Left ventricle myocardium inferior (tissue), 1 donor: ENCODE data around the gene PTTG1IP2. TPM values are rescaled to one million over a fixed set of nuclear protein-coding genes. Genes with fewer than 3 reads are reported as not detected.

Experiments
- DNase-seq: peaks from one replicate; pipeline ENCODE4 v3.0.0-alpha.2; 2020
- H3K27ac ChIP-seq: fragments of 200-600 bp; replicated peaks from 2 replicates; pipeline ENCODE4 v1.8.0; 2021
- H3K27me3 ChIP-seq: fragments of 200-600 bp; 2 replicates; pipeline ENCODE4 v1.8.0; 2021; ENCODE audit warnings: low read depth
- H3K36me3 ChIP-seq: fragments of 200-600 bp; 2 replicates; pipeline ENCODE4 v1.8.0; 2021
- H3K4me1 ChIP-seq: fragments of 200-600 bp; 2 replicates; pipeline ENCODE4 v1.8.0; 2021
- H3K4me3 ChIP-seq: fragments of 200-600 bp; 2 replicates; pipeline ENCODE4 v1.8.0; 2021; ENCODE audit warnings: mild to moderate bottlenecking, moderate library complexity
- H3K9me3 ChIP-seq: fragments of 200-600 bp; replicated peaks from 2 replicates; pipeline ENCODE4 v1.8.0; 2021
- CTCF ChIP-seq: fragments of 200-600 bp; IDR thresholded peaks from 2 replicates; pipeline ENCODE4 v1.8.0; 2021; ENCODE audit warnings: antibody characterized with exemption, mild to moderate bottlenecking, borderline replicate concordance
- intact Hi-C: fragments of 100-400 bp; cut with micrococcal nuclease; formaldehyde crosslinking; loops from one replicate; pipeline ENCODE4 v1.11.0; 2022
- total RNA-seq: library from RNA; stranded (reverse); fragmentation: NEBNext Ultra II Directional; extraction: Animal tissue kit (Norgen Biotek cat#: 25700); gene quantifications from one replicate; pipeline ENCODE4 v1.2.1, GENCODE V29; 2021
- donor health status: DM: no; HTN: yes; CAD: no; lungs with severe emphysema.

Gene PTTG1IP2
- total RNA-seq, 1 donor from 2014 or later, result not detected

GRCh38 chr7:90484706-90485105 is 15.3 kb downstream of the PTTG1IP2 start:
- H3K27ac ChIP-seq, result no peak overlapping the region
- H3K4me1 ChIP-seq, result no peaks in the 10 kb centered on the region
- H3K36me3 ChIP-seq, result no peaks in the 10 kb centered on the region
- no peaks in the 10 kb centered on the region for H3K9me3 ChIP-seq
- intact Hi-C loops, result no loop called here
- no peak for DNase-seq
- H3K27me3 ChIP-seq, result no peaks in the 10 kb centered on the region
- H3K4me3 ChIP-seq, result no peak overlapping the region
- TF ChIP-seq CTCF, result no peak

- no peak for DNase-seq
- Histone ChIP-seq H3K9me3 (no peaks in the 10 kb centered on the region), H3K27ac (no peak overlapping the region), H3K36me3 (no peaks in the 10 kb centered on the region), H3K27me3 (no peaks in the 10 kb centered on the region), H3K4me1 (no peaks in the 10 kb centered on the region), H3K4me3 (no peak overlapping the region)
- intact Hi-C loops, result no loop called here
- TF ChIP-seq CTCF, result no peak
Measured at GRCh38 chr7:90485734-90486316, 16.4 kb downstream of the PTTG1IP2 start.

- Histone ChIP-seq H3K4me1 (no peaks in the 10 kb centered on the region), H3K4me3 (no peak overlapping the region), H3K36me3 (no peaks in the 10 kb centered on the region), H3K27me3 (no peaks in the 10 kb centered on the region), H3K9me3 (no peaks in the 10 kb centered on the region), H3K27ac (no peak overlapping the region)
- intact Hi-C loops, result no loop called here
- no peak for TF ChIP-seq CTCF
- DNase-seq, result no peak
Measured at GRCh38 chr7:90487808-90488207, 18.4 kb downstream of the PTTG1IP2 start.

GRCh38 chr7:90488220-90488619 is 18.8 kb downstream of the PTTG1IP2 start:
- Histone ChIP-seq H3K27ac (no peak overlapping the region), H3K4me3 (no peak overlapping the region), H3K27me3 (no peaks in the 10 kb centered on the region), H3K4me1 (no peaks in the 10 kb centered on the region), H3K9me3 (no peaks in the 10 kb centered on the region), H3K36me3 (no peaks in the 10 kb centered on the region)
- intact Hi-C loops, result no loop called here
- DNase-seq, result no peak
- no peak for TF ChIP-seq CTCF

GRCh38 chr7:90492250-90492649 is 22.8 kb downstream of the PTTG1IP2 start:
- TF ChIP-seq CTCF, result no peak
- intact Hi-C loops, result no loop called here
- Histone ChIP-seq H3K4me1 (no peaks in the 10 kb centered on the region), H3K27ac (no peak overlapping the region), H3K36me3 (no peaks in the 10 kb centered on the region), H3K9me3 (no peaks in the 10 kb centered on the region), H3K4me3 (no peak overlapping the region), H3K27me3 (no peaks in the 10 kb centered on the region)
- DNase-seq, result no peak

GRCh38 chr7:90495241-90495640 is 25.8 kb downstream of the PTTG1IP2 start:
- TF ChIP-seq CTCF, result no peak
- Histone ChIP-seq H3K4me1 (no peaks in the 10 kb centered on the region), H3K27ac (no peak overlapping the region), H3K36me3 (no peaks in the 10 kb centered on the region), H3K27me3 (no peaks in the 10 kb centered on the region), H3K9me3 (no peaks in the 10 kb centered on the region), H3K4me3 (no peak overlapping the region)
- intact Hi-C loops, result no loop called here
- no peak for DNase-seq
